NCI-H1417 (cell line): Measurements from ENCODE around the gene AKAP13.
"Not testable (repeated sequence)": the region's sequence is repeated elsewhere in the genome, so short reads cannot be mapped to it uniquely, and the experiment has no call there.

ENCODE experiments used
- DNase-seq, 3 experiments: peaks; one replicate each; lab custom pipeline; 2025; lab: John Stamatoyannopoulos, UW

AKAP13 gene, protein sequence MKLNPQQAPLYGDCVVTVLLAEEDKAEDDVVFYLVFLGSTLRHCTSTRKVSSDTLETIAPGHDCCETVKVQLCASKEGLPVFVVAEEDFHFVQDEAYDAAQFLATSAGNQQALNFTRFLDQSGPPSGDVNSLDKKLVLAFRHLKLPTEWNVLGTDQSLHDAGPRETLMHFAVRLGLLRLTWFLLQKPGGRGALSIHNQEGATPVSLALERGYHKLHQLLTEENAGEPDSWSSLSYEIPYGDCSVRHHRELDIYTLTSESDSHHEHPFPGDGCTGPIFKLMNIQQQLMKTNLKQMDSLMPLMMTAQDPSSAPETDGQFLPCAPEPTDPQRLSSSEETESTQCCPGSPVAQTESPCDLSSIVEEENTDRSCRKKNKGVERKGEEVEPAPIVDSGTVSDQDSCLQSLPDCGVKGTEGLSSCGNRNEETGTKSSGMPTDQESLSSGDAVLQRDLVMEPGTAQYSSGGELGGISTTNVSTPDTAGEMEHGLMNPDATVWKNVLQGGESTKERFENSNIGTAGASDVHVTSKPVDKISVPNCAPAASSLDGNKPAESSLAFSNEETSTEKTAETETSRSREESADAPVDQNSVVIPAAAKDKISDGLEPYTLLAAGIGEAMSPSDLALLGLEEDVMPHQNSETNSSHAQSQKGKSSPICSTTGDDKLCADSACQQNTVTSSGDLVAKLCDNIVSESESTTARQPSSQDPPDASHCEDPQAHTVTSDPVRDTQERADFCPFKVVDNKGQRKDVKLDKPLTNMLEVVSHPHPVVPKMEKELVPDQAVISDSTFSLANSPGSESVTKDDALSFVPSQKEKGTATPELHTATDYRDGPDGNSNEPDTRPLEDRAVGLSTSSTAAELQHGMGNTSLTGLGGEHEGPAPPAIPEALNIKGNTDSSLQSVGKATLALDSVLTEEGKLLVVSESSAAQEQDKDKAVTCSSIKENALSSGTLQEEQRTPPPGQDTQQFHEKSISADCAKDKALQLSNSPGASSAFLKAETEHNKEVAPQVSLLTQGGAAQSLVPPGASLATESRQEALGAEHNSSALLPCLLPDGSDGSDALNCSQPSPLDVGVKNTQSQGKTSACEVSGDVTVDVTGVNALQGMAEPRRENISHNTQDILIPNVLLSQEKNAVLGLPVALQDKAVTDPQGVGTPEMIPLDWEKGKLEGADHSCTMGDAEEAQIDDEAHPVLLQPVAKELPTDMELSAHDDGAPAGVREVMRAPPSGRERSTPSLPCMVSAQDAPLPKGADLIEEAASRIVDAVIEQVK (N-terminal part only)

DNA sequence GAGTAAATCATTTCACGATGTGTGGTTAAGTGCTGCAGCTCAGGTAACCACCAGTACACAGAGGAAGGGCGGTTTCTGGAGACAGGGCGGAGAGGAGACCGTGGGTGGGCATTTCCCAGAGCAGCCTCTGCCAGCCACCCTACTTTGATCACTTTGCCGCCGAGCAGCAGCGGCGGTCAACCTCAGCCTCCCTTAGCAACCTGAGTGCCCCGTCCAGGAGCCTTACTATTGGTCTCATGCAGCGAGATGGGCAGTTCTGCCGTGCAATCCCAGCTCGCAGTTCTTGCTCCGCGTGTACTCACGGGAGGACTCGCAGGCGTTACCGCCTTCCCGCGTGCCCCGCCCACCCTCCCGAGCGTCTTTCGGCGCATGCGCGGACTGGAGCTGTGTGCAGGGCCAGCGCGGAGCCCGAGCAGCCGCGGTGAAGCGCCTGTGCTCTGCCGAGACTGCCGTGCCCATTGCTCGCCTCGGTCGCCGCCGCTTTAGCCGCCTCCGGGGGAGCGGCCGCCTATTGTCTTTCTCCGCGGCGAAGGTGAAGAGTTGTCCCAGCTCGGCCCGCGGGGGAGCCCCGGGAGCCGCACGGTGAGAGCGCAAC is at the start of gene AKAP13:
TSS of gene AKAP13 (plus strand) at position 387 of the 595 bp plus-strand sequence. CDS start 105,118 bp downstream, outside the sequence.
- DNase-seq = peak; percentile 96 to 100 (median 99)

DNA sequence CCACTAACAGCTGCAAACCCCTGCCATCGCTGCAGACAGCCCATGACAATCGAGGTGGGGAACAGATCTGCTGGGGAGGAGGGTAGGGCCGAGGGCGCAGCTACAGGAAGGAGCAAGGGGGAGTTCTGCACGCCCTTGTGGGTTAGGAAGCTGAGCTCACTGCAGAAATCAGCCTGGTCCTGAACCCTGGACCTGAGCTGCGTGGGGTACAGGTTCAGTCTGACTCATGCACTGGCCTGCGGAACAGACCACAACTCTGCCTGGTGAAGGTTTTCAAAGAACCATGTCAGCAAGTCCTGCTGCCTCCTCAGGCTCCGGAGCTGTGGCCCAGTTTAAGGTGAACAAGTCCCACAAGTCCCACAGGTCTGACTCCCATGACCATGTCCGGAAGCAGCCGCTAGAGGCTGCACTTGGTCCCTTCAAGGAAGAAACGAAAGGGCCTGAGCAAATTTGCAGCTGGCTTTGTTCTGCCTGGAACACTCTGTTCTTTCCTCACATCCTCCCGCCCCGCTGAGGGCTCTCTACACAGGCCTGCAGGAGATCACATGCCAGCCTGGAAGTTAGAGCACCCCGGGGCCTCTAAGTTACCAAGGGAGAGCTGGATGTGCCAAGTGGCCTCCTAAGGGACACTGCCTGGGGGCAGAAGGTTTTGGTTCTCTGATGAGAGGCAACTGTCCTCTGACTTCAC is 49.4 kb upstream of the AKAP13 start:
- DNase-seq = peak; percentile 38 to 69 (median 66)

DNA sequence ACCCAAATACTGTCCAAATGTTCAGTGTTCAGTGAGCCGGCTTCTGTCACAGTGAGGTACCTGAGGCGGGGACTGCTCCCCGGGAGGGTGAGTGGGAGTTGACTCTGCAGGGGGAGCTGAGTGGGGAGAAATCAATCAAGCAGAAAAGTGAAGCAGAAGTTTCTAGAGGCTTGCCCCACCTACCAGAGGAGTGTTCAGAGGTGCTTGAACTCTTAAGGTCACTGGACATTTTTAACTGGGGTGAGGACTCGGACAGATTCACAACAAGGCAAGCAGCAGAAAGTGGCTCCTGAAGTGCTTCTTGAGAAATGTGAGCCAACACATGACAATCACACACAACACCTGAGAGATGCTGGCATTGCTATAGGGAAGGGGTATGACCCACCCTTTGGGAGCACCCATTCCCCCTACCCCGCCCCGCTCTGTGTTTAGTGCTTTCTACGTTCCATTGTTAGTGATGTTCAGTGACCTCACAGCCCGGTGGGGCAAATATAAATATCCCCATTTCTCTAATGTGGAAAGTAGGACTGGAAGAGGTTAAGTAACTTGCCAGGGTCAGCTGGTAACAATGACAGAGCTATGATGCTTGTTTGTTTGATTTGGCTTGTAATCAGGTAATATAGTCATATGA is 48.6 kb upstream of the AKAP13 start:
- DNase-seq = no peak

DNA sequence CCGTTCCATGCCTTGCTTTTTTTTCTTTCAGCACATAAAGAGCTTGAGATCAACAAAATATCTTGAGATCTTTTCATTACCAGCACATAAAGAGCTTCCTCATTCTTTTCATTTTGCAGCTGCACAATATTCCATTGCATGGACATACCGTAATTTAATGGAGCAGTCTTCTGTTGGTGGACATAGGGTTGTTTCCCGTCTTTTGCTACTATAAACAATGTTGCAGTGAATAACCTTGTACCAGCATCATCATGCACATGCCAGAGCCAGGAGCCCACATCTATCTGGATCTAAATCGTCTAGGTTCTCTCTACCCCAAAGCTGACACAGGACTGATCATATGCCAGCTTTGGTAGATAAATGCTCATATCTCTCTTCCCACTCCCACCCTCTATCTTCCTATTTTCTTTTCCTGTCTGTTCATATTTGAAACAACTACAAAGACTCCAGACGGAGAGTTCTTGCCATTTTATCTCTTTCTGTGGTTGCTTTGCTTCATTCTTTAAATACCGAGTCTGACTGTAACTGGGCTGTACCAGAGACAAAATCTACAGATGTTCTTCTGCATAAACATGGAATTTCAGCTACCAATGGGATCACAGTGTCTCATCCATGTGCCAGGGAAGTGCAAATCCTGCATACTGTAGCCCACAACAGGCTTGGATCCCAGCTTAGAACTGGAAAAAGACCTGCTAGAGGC is 47.1 kb upstream of the AKAP13 start:
- no peak for DNase-seq

DNA sequence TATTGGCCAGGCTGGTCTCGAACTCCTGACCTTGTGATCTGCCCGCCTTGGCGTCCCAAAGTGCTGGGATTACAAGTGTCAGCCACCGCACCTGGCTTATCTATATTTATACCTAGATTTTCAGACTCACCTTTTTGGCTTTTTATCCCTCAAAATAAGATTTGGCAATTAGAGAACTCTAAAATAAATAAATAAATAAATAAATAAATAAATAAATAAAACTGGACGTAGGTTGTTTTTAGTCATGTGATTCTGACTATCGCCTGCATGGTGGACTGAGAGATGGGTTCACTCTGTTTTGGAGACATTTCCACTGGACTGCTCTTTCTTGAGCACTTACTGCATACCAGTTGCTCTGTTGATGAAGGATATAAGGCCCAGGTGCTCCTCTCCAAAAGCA is 46.2 kb upstream of the AKAP13 start:
- DNase-seq = no peak

DNA sequence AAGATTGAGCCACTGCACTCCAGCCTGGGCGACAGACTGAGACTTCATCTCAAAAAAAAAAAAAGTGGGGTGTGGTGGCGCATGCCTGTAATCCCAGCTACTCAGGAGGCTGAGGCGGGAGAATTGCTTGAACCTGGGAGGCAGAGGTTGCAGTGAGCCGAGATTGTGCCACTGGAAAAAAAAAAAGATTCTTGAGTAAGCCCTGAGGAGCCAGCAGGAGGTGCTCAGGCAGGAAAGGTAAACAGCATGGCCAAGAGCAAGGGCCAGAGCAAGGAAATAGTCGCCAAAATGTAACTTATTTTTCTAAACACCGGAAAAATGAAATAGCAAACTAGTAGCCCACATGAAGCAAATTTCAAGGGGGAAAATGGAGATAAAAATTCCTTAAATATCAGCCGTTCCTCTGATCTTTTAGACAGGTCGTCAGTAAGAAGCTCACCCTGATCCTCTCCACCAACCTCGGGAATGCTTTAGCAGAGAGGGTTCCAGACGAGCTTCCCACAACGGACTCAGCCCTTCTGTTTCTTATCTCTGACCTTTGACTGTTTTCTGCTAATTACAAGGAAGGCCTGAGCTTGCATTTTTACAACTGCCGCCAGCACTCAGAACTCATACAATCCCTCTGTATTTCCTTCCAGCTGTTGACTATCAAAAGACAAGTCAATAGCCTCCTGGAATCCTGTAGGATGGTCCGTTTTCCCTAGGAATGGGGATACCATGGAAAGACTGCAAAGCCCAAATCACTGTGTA is 45.0 kb upstream of the AKAP13 start:
- DNase-seq = no peak

DNA sequence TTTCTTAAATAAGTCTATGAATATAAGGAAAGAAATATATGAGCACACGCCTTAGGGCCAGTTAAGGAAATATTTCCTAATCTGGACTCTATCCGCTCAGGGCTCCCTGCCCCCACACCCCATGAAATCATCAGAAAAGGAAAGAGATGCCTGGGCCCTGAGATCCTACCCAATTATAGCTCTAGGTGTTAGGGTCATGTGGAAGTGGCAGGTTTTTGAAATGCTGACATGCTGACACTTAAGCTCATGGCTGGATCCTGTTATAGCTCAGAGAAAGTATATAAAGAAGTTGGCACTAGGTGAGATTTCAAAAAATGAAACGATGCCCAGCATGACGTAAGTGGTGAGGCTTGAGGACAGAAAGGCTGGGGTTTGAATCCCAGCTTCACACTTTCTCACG is 43.5 kb upstream of the AKAP13 start:
- DNase-seq = no peak

DNA sequence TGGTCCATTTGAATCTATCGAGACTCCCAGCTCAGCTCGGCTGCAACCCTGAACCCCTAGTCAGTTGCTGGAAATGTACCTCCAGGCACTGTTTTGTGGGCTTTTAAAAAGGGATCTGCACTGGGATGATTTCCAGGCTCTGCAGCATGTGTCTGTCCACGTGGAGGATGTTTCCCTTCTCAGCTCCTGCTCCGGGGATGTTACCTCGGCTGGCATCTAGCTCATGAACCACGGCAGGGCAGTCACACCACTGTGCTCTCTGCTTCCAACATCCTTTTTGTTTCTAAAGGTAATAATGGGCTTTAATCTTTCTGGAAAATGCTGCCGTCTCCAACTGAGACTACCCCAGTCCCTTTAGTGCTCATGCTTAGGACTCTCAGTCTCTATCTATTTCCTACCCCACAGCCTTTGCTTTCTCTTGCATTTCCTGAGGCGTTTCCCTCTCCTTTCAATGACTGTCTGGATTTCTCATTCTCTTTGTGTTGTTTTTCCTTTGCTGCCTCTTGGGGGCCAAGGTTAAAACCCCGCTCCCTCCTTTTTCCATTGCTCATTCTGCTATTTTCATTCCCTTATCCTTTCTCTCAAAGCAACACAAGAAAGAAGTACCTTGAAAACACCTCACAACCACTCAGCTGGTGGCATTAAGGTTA is 42.9 kb upstream of the AKAP13 start:
- no peak for DNase-seq

DNA sequence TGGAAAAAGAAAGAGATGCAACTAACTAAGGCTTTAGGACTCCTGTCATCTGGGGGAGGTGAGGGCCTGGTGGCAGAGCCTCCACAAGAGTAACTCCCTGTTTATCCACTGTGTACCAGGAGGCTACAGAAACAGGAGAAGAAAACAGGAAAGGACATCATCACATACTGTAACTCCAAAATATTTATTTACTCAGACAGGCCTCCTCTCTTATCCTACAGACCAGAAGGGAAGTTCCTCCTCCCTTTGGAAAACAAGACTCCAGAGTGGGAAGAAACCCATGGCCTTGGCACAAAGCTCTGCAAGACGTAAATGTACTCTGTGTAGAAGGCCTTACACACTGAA is 40.1 kb upstream of the AKAP13 start:
- DNase-seq = no peak

DNA sequence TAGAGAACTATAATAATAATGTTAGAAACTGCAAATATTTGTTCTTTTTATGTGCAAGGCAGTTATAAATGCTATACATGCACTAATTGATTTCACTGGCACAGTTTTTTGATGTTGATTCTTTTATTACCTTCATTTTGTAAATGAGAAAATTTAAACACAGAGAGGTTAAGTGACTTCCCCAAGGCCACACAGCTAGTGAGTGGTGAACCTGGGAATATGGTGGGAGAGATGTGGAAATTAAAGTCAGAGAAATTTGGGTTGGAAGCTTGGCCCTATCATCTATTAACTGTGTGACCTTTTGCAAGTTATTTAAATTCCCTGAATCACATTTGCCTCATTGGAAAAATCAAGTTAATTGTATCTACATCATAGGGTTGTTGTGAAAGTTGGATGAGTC is 39.6 kb upstream of the AKAP13 start:
- DNase-seq = no peak

DNA sequence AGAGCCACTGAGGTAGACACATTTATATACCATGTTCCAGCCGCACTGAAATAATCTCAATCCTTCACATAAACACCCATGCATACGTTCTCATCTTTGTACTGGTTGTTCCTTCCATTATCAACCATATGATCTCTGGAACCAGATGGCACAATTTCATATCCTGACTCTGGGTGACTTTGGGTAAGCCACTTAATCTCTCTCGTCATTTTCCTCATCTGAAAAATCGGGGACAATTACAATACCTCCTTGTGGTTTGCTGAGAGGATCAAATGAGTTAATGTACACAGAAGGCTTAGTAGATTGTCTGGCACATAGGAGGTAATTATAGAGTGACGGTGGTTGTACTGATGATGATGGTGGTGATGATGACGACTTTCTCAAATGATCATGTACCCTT is 38.2 kb upstream of the AKAP13 start:
- peak in 2 of 3 experiments; percentile 20 to 69 for DNase-seq

DNA sequence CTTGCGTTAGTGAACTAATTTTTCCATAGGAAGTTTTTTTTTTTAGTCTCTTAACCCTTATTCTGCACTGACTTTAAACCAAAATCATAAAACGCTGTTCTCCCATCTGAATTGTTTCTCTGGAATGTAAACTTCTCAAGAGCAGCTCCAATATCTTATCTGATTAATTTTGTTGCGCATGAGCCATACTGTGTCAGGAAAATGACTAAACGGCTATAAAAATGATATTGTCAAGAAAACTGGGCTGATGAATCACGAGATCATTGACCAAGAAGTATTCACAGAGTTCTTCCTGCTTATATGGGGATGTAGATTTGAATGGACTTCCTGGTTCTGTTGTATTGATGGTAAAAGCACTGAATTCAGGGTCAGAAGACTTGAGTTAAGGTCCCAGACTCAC is 37.0 kb upstream of the AKAP13 start:
- not testable (repeated sequence) for DNase-seq

DNA sequence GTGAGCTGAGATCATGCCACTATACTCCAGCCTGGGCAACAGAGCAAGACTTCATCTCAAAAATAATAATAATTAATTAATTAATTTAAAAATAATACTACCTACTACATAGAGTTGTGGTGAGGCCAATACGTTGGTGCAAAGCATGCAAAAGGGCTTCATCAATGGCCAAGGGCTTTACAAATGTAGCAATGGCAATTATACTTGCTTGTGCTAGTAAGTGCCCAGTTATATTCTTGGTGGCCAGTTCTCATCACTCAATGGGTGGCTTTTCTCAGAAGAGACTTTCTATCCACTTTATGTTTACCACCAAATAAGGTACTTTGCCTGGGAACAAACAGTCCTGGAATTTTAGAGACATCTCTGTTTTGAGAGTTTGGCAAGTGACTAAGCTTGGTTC is 36.2 kb upstream of the AKAP13 start:
- DNase-seq = not testable (repeated sequence)

DNA sequence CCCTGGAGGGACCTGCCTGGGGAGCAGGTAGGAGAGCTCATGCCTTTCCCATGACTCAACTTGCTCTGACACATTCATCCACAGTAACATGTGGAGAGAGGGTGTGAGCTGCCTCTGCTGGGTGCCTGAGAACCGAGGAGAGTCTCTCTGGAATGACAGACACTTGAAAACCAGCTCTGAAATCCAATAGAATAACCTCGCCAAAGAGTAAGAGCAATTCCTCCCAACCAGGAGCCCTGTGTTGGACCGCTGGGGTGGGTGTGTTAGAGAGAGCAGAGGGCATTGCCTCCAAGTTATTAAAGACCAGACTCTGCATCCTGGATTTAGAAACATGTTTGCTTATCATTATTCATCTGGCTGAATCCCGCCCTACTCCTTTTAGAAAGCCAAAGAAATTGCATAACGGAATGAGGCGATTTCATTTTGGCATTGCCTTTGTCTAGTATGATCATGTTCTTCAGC is 35.7 kb upstream of the AKAP13 start:
- DNase-seq = not testable (repeated sequence)

DNA sequence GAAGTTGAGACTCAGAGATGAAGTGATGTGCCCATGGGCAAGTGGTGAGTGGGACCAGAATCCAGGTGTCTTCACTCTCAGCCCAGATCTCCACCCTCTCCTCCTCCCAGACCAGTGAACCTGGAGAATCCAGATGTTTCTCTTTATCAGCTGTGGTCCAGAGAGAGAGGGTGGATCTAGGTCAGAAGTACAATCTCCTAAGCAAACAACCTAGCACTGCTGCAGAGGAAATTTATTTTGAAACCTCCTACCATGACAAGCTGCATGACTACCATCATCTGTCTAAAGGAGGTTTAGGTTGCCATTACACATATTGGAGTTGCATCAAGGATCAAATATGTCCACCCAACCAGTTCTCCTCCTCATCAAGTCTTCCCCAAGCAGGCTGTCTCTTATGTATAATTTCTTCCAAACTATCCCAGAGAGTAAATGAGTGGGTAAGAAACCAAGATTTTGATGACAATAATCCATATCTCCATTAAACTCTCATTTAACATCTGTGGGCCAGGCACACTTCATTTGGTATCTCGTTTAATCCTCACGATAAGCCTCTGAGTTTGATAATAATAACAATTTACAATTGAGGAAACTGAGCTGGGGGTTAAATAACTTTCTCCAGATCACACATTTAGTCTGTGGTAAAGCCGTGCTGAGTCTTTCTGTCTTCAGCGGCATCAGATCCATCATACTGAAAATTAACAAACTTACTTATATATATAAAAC is 35.0 kb upstream of the AKAP13 start:
- not testable (repeated sequence) for DNase-seq

DNA sequence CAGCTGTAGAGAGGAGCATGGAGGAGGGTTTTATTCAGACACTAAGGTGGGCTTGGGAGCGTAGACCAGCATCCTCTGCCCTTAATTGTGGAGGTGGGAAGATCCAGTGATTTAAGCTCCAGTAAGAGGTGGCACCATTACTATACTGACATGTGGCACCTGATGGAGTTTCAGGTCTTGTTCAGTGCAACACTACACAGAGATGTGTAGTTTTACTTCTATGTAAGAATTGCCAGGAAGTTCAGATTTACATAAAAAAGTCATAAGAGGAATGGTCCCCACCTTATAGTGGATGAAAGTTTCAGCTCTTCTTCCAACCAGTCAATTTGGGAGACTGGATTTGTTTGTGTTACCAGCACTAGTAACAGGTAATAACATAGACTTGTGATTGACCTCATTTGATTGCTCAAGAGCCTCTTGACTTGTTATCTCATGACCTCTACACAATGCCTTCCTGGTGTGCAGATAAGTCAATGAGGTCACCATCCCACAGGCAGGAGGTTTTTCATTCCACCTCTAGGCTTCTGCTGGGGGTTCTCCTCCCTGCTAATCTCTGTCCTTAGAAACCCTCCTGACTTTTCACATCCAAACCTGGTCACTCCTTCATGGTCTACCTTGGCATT is 33.8 kb upstream of the AKAP13 start:
- DNase-seq = peak in 1 of 3 experiments; percentile 43

DNA sequence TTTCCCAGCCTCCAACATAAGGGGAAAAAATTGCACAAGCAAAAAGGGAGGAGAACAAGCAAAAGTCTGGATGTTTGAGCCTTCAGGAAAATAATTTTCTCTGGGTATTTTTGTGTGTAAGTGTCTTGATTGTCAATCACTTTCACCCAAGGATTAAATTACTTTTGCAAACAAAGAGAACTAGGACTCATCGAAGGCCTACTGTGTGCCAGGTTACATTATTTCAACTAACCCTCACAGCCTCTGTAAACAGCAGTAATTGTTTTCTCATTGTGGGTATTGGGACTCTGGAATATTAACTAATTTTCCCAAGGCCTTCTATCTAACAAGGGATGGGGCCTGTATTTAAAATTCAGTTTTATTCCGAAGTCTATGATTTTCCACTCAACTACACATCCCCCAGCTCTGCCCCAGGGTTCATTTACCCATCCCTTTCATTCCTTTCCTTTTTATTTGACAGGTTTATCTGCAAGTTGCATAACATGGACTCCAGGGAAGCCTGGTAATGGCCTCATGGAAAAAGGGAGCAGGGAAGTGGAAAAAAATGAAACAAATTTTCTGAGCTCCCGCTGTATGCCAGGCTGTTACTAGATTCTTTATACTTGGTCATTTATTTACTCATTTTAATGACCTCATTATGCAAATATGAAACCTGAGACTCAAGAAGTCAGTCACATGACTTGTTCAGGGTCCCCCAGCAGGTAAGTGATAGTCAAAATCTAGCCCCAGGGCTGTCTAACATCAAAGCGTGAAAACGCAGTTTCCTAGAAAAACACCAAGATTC is 32.9 kb upstream of the AKAP13 start:
- peak in 2 of 3 experiments; percentile 45 to 76 for DNase-seq
